Bronchial epithelial cell (primary cell): ENCODE data around the gene EPHA6. TPM values are rescaled to one million over a fixed set of nuclear protein-coding genes. Genes with fewer than 3 reads are reported as not detected.

Source experiments
- DNase-seq: peaks from one replicate; pipeline ENCODE4 v3.0.0-alpha.2; 2010; ENCODE audit warnings: low read depth
- FAIRE-seq: peaks from 2 replicates; lab custom pipeline; 2011; peaks lifted over from hg19 to GRCh38; lab: Jason Lieb, UNC
- H3K27me3 ChIP-seq: 2 replicates; pipeline ENCODE4 v1.5.1; 2011; ENCODE audit warnings: low read length; ENCODE audit not compliant: control insufficient read depth, insufficient read depth
- H3K36me3 ChIP-seq: 2 replicates; pipeline ENCODE4 v1.5.1; 2011; ENCODE audit warnings: low read length; ENCODE audit not compliant: control insufficient read depth, insufficient read depth
- H3K4me3 ChIP-seq: 2 replicates; pipeline ENCODE4 v1.5.1; 2011; ENCODE audit warnings: mild to moderate bottlenecking, low read depth, low read length, control low read depth
- total RNA-seq: library from RNA; depleted of rRNA; stranded (reverse); fragments of >200 nt; gene quantifications from 2 replicates; pipeline ENCODE4 v1.2.1, GENCODE V29; 2014
- TF ChIP-seq, protein P1 (sequence below): IDR thresholded peaks from 2 replicates; pipeline ENCODE4 v1.5.1; 2011; ENCODE audit warnings: mild to moderate bottlenecking, moderate library complexity, low read length, control low read depth, inconsistent platforms; ENCODE audit not compliant: insufficient read depth, severe bottlenecking

The EPHA6 gene
- total RNA-seq, 1 donor from 2014 or later = 0.26 TPM

DNA sequence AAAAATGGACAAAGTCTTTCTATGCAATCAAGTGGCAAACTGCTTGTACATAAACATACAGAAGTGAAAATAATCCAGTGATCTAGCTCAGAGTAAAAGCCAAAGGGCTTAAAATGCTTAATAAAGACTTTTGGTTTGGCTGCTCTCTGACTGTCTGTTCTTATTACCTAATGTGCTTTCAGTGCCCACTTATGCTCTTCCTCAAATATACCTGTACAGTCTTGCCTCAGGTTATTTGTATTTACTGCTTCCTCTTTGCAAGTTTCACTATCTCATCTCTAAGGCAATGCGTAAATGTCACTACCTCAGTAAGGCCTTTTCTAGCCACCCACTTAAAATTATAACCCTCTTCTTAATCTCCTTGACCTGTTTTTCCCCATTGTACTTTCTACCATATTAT, 171.8 kb downstream of the EPHA6 start:
- TF ChIP-seq, protein P1, sequence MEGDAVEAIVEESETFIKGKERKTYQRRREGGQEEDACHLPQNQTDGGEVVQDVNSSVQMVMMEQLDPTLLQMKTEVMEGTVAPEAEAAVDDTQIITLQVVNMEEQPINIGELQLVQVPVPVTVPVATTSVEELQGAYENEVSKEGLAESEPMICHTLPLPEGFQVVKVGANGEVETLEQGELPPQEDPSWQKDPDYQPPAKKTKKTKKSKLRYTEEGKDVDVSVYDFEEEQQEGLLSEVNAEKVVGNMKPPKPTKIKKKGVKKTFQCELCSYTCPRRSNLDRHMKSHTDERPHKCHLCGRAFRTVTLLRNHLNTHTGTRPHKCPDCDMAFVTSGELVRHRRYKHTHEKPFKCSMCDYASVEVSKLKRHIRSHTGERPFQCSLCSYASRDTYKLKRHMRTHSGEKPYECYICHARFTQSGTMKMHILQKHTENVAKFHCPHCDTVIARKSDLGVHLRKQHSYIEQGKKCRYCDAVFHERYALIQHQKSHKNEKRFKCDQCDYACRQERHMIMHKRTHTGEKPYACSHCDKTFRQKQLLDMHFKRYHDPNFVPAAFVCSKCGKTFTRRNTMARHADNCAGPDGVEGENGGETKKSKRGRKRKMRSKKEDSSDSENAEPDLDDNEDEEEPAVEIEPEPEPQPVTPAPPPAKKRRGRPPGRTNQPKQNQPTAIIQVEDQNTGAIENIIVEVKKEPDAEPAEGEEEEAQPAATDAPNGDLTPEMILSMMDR = no peak
- no peaks in the 10 kb centered on the region for H3K27me3 ChIP-seq
- no peaks in the 10 kb centered on the region for H3K36me3 ChIP-seq
- FAIRE-seq (no peak), DNase-seq (peak; percentile 39)
- H3K4me3 ChIP-seq = no peak overlapping the region

DNA sequence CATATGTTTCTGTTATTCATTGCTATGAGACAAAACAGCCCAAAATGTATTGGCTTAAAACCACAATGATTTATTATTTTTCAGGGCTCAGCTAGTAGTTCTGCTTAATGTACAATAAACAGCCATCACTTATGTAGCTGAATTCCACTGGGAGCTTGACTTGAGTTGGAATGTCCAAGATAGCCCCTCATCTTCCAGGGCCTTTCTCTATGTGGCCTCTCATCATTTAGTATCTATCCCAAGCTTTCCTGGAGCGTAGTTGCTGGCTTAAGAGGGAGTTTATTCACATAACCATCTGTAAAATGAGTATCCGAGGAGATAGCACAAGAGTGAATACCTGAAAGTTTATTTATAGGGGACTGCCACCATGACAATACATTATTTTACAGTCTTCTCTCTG, 176.8 kb downstream of the EPHA6 start:
- no peaks in the 10 kb centered on the region for H3K36me3 ChIP-seq
- DNase-seq (no peak), FAIRE-seq (no peak)
- no peaks in the 10 kb centered on the region for H3K27me3 ChIP-seq
- TF ChIP-seq, protein P1 = no peak
- H3K4me3 ChIP-seq = no peak overlapping the region

DNA sequence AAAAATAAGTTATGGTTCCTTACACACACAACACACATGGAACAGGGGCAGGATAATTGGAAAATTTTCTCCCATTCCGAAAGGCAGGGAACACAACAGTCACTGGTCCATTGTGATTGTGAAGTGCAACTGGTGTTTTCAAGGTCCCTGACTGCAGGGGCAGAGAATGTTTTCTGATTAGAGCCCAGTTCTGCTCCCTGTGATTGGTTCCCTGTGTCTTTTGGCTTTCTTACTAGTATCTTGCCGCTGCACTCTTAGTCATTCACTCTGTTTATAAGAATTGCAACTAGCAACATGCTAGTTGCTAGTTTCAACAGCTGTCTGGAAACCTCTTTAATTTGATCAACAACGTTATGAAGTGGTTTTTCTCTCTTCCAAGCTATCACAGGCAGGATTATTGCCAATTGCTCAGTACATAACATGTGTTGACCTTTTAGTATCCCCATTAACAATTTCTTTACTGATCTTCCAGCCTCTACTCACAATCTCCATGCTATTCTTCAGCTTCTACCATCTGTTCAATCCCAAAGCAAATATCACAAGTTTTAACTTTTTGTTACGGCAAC, 177.5 kb downstream of the EPHA6 start:
- TF ChIP-seq, protein P1 = no peak
- no peak for FAIRE-seq
- H3K4me3 ChIP-seq = no peak overlapping the region

DNA sequence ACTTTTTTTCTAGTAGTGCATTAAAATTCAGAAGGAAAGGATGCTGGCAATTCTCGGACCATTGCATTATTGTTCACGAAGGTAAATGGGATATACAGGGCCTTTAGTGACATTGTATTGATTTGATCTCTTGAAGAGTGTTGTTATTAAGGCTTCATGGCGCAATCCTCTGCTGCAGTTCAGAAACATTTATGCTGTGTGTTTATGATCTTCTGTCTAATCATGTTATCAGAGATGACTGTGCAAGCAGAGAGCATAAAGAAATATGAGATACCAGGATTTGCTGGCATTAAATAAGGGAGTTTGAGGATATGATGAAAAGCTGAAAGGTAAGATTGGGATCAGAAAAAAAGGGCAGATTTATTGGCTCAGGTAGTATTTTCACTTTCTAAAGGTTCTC, 180.6 kb downstream of the EPHA6 start:
- FAIRE-seq (no peak), DNase-seq (peak; percentile 9)
- H3K4me3 ChIP-seq = no peak overlapping the region
- TF ChIP-seq, protein P1 = no peak
- no peaks in the 10 kb centered on the region for H3K27me3 ChIP-seq
- H3K36me3 ChIP-seq = no peaks in the 10 kb centered on the region

More for the DNA sequence above, 177.5 kb downstream of the EPHA6 start:
- H3K36me3 ChIP-seq = no peaks in the 10 kb centered on the region
- no peak for DNase-seq
- no peaks in the 10 kb centered on the region for H3K27me3 ChIP-seq

DNA sequence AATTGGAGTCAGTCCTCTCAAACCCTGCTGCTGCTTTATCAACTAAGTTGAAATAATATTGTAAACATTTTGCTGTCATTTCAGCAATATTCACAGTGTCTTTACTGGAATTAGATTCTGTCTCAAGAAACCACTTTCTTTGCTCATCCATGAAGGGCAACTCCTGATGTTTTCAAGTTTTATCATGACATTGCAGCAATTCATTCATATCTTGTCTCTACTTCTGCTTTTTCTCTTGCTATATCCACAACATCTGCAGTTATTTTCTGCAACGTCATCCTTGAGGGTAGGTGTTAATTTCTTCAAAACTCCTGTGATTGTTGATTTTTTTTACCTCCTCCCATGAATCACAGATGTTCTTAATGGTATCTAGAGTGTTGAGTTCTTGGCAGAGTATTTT, 181.6 kb downstream of the EPHA6 start:
- Histone ChIP-seq H3K27me3 (no peaks in the 10 kb centered on the region), H3K4me3 (no peak overlapping the region), H3K36me3 (no peaks in the 10 kb centered on the region)
- no peak for FAIRE-seq
- no peak for DNase-seq
- TF ChIP-seq, protein P1 = no peak

DNA sequence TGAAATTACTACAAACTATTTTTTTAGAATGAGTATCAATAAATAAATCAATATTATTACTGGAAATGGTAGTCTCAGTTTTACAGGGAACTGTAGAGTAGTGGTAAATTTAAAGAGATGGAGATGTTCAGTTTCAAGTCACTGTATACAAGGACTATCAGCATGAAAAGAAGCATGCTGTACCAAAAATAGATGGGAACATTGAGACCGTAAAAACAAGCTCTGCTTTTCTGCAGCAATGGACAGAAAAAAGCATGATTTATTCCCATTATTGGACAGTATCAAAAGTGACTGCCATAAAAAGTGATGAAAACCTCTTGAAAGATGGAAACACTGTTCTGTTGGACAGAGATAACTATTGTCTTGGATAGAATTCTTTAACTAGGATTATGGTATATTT, 187.2 kb downstream of the EPHA6 start:
- Histone ChIP-seq H3K27me3 (no peaks in the 10 kb centered on the region), H3K4me3 (no peak overlapping the region), H3K36me3 (no peaks in the 10 kb centered on the region)
- TF ChIP-seq, protein P1 = no peak
- no peak for DNase-seq
- no peak for FAIRE-seq
